Naive thymus-derived CD4-positive, alpha-beta T cell (primary cell): Measurements from ENCODE around the gene NDUFB5. TPM values are rescaled to one million over a fixed set of nuclear protein-coding genes. Genes with fewer than 3 reads are reported as not detected.

Source experiments
- ATAC-seq: fragments of 150-1000 bp; cut with Tn5 transposase; 2 replicates; pipeline ENCODE4 v1.10.0; 2021; ENCODE audit warnings: mild to moderate bottlenecking, moderate library complexity
- CTCF ChIA-PET: fragments of 350-600 bp; sonication (Branson Sonifier 250); formaldehyde crosslinking; loops from one replicate; lab custom pipeline; 2021; ENCODE audit warnings: antibody characterized with exemption; lab: Charles Lee
- POLR2A ChIA-PET: fragments of 350-600 bp; sonication (Branson Sonifier 250); formaldehyde crosslinking; loops from one replicate; lab custom pipeline; 2021; ENCODE audit warnings: antibody characterized with exemption, inconsistent platforms; lab: Charles Lee
- DNase-seq, 9 donors: peaks; one replicate each; pipeline versions ENCODE4 v3.0.0 to v3.0.0-alpha.2; 2020 to 2022; ENCODE audit warnings: mixed read lengths in 1 of 9
- H3K27ac ChIP-seq: one replicate; pipeline ENCODE4 v1.7.0; 2013; ENCODE audit warnings: mild to moderate bottlenecking, low read depth, low read length, moderate library complexity
- H3K27me3 ChIP-seq, 2 donors: one replicate each; pipeline ENCODE4 v1.7.0; 2013; ENCODE audit warnings: low read length in 2 of 2, mild to moderate bottlenecking in 2 of 2, moderate library complexity in 2 of 2; ENCODE audit not compliant: control insufficient read depth in 2 of 2, insufficient read depth in 2 of 2
- H3K36me3 ChIP-seq, 3 experiments: 1 replicate in 2 of 3; 2 replicates in 1 of 3; pipeline ENCODE4 v1.7.0; 2013; ENCODE audit warnings: low read length in 3 of 3, mild to moderate bottlenecking in 3 of 3, moderate library complexity in 1 of 3; ENCODE audit not compliant: insufficient read depth in 3 of 3, control insufficient read depth in 2 of 3
- H3K4me1 ChIP-seq, 2 donors: one replicate each; pipeline ENCODE4 v1.7.0; 2013; ENCODE audit warnings: low read length in 2 of 2, mild to moderate bottlenecking in 2 of 2, moderate library complexity in 1 of 2; ENCODE audit not compliant: control insufficient read depth in 2 of 2, insufficient read depth in 2 of 2
- H3K4me3 ChIP-seq: 2 replicates; pipeline ENCODE4 v1.7.0; 2013; ENCODE audit warnings: mild to moderate bottlenecking, low read length
- H3K9me3 ChIP-seq, 3 experiments: 1 replicate in 2 of 3; 2 replicates in 1 of 3; pipeline ENCODE4 v1.7.0; 2013; ENCODE audit warnings: low read length in 3 of 3; ENCODE audit not compliant: control insufficient read depth in 2 of 3
- H3K27ac Mint-ChIP-seq, 9 donors: one replicate each; pipeline ENCODE4 v1.8.0; 2020 to 2022; ENCODE audit warnings: mixed read lengths in 9 of 9, mild to moderate bottlenecking in 8 of 9, moderate library complexity in 5 of 9, inconsistent platforms in 2 of 9
- H3K27me3 Mint-ChIP-seq, 5 donors: one replicate each; pipeline ENCODE4 v1.8.0; 2021 to 2022; ENCODE audit warnings: mixed read lengths in 5 of 5, mild to moderate bottlenecking in 1 of 5
- H3K36me3 Mint-ChIP-seq, 5 donors: one replicate each; pipeline ENCODE4 v1.8.0; 2020 to 2022; ENCODE audit warnings: mixed read lengths in 5 of 5, mild to moderate bottlenecking in 3 of 5, inconsistent platforms in 1 of 5
- H3K4me1 Mint-ChIP-seq, 7 donors: one replicate each; pipeline ENCODE4 v1.8.0; 2020 to 2022; ENCODE audit warnings: mixed read lengths in 7 of 7, mild to moderate bottlenecking in 3 of 7, inconsistent platforms in 1 of 7
- H3K4me3 Mint-ChIP-seq, 10 donors: one replicate each; pipeline ENCODE4 v1.8.0; 2020 to 2022; ENCODE audit warnings: mild to moderate bottlenecking in 10 of 10, mixed read lengths in 10 of 10, moderate library complexity in 6 of 10, inconsistent platforms in 2 of 10
- H3K9me3 Mint-ChIP-seq, 11 donors: one replicate each; pipeline ENCODE4 v1.8.0; 2020 to 2022; ENCODE audit warnings: mixed read lengths in 11 of 11, mild to moderate bottlenecking in 4 of 11, inconsistent platforms in 1 of 11, moderate library complexity in 1 of 11
- intact Hi-C, 2 donors: fragments of 100-400 bp; cut with micrococcal nuclease; formaldehyde crosslinking; loops; one replicate each; pipeline ENCODE4 v1.15.1; 2023
- polyA plus RNA-seq, 2 donors: library from polyadenylated mRNA; unstranded; fragments of 300-500 nt; fragmentation: Illumina TruSeq; gene quantifications; one replicate each; pipeline ENCODE4 v1.2.3, GENCODE V29; 2021
- total RNA-seq, 6 experiments: library from RNA in 5 of 6; stranded (reverse) in 5 of 6; gene quantifications; 1 replicate in 5 of 6; 2 replicates in 1 of 6; pipeline ENCODE4 v1.2.3 and lab custom pipeline; 2021 to 2026

The NDUFB5 gene
- total and polyA plus RNA-seq, 7 experiments from 2014 or later: 33.4 to 105 (median 62.8) TPM

DNA sequence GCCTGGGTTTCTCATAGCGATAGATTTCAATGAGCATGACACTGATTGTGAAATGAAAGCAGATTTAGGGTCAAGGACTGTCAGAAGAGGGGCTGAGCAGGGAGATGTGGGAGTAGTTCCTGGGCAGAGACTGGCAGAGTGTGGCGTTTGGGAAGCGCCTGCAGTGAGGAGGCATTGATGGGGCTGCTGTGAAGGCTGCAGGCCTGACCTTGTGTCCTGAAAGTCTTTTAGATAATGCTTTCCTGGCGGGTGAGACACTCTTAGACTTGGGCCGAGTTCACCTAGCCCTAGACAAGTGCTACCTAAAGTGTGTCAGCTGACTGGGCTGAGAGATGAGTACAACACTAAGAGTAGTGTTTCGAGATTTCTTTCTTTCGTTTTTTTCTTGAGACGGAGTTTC is 68.9 kb downstream of the NDUFB5 start:
- no peaks in the 10 kb centered on the region for H3K36me3 ChIP-seq
- DNase-seq (no peak), ATAC-seq (no peak)
- Mint-ChIP-seq H3K4me3 (no peak overlapping the region), H3K4me1 (peaks cover 0 to 24% (median 7%) of the 10 kb centered on the region in 7 donors), H3K9me3 (no peaks in the 10 kb centered on the region), H3K36me3 (peaks cover 0 to 29% (median 5%) of the 10 kb centered on the region in 5 donors), H3K27ac (no peak overlapping the region), H3K27me3 (no peaks in the 10 kb centered on the region)
- CTCF ChIA-PET: no interaction called here
- intact Hi-C loops: no loop called here
- H3K4me1 ChIP-seq: no peaks in the 10 kb centered on the region
- H3K27ac ChIP-seq: no peak overlapping the region
- POLR2A ChIA-PET: interaction anchor here (0.6 kb wide), 1 partner anchor 63 kb away, joined by 3 read pairs; no protein-coding TSS in a partner anchor
- H3K4me3 ChIP-seq: no peak overlapping the region
- no peaks in the 10 kb centered on the region for H3K9me3 ChIP-seq
- H3K27me3 ChIP-seq: no peaks in the 10 kb centered on the region

DNA sequence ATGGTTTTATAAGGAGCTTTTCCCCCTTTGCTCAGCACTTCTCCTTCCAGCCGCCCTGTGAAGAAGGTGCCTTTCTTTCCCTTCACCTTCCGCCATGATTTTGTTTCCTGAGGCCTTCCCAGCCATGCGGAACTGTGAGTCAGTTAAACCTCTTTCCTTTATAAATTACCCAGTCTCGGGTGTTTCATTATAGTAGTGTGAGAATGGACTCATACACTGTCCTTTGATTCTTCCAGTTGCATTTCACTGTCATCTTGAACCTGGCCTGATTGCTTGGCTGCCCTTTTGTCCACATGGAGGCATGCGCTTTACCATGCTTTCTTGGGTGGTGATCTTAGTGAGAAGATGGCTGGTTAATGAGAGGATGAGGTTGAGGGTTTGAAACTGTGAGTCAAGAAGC is 71.5 kb downstream of the NDUFB5 start:
- peaks cover 0 to 22% (median 5%) of the 10 kb centered on the region in 5 donors for H3K36me3 Mint-ChIP-seq
- no peaks in the 10 kb centered on the region for H3K36me3 ChIP-seq
- no peaks in the 10 kb centered on the region for H3K9me3 Mint-ChIP-seq
- intact Hi-C loops: no loop called here
- ATAC-seq: no peak
- H3K27me3 ChIP-seq: no peaks in the 10 kb centered on the region
- H3K27ac ChIP-seq: no peak overlapping the region
- CTCF ChIA-PET: interaction anchor here (0.5 kb wide), 1 partner anchor 19 kb away, joined by 3 read pairs; no protein-coding TSS in a partner anchor
- POLR2A ChIA-PET: no interaction called here
- no peak overlapping the region for H3K27ac Mint-ChIP-seq
- H3K27me3 Mint-ChIP-seq: no peaks in the 10 kb centered on the region
- peaks cover 0 to 16% (median 5%) of the 10 kb centered on the region in 7 donors for H3K4me1 Mint-ChIP-seq
- no peak overlapping the region for H3K4me3 Mint-ChIP-seq
- H3K9me3 ChIP-seq: no peaks in the 10 kb centered on the region
- no peak overlapping the region for H3K4me3 ChIP-seq
- DNase-seq: no peak
- no peaks in the 10 kb centered on the region for H3K4me1 ChIP-seq

Other genes starting within 250 kb of the NDUFB5 start
- 10 to 100 TPM in 2 of 5 experiments, 1 to 10 TPM in 3; 1.1 to 11.3 (median 2.1) TPM for gene GNB4, start 153.3 kb upstream of the NDUFB5 start, total RNA-seq
- gene GNB4, start 153.3 kb upstream of the NDUFB5 start, polyA plus RNA-seq: under 1 TPM; 0.12 to 0.24 TPM
- gene ACTL6A, start 41.9 kb upstream of the NDUFB5 start, total RNA-seq: 10 to 100 TPM; 23.2 to 78.3 (median 49.0) TPM
- gene ACTL6A, start 41.9 kb upstream of the NDUFB5 start, polyA plus RNA-seq: 10 to 100 TPM; 56.3 to 61.7 TPM
- 10 to 100 TPM; 14.4 to 41.4 (median 18.5) TPM for gene MRPL47, start 156 bp upstream of the NDUFB5 start, total RNA-seq
- gene MRPL47, start 156 bp upstream of the NDUFB5 start, polyA plus RNA-seq: 10 to 100 TPM; 45.1 to 50.5 TPM
- gene USP13, start 48.2 kb downstream of the NDUFB5 start, total RNA-seq: 1 to 10 TPM; 6.7 to 9.1 (median 8.4) TPM
- 1 to 10 TPM; 5.7 to 7.7 TPM for gene USP13, start 48.2 kb downstream of the NDUFB5 start, polyA plus RNA-seq